ENCODE measurements around the gene ANP32B.

Gene ANP32B

GRCh38 chr9:98034593-98035546 is 51.7 kb downstream of the ANP32B start:
- DNase-seq: peak; percentile 92

DNA sequence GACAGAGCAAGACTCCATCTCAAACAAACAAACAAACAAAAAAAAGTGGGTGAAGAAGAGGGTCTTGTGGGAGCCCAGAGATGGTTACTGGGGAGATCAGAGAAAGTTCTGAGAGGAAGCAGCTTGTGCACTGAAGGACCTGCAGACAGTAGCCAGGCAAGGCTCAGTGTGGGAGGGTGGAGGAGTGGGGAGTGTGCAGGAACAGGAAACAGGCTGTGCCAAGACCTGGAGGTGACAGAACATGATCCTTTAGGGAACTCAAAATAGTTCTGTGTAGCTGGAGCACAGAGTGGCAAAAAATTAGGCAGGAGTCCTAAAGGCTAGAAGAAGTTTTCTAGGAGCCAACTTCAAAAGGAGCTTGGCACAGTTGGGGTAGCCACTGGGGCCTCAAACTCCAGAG is 54.2 kb downstream of the ANP32B start:
- peak; percentile 52 for DNase-seq

DNA sequence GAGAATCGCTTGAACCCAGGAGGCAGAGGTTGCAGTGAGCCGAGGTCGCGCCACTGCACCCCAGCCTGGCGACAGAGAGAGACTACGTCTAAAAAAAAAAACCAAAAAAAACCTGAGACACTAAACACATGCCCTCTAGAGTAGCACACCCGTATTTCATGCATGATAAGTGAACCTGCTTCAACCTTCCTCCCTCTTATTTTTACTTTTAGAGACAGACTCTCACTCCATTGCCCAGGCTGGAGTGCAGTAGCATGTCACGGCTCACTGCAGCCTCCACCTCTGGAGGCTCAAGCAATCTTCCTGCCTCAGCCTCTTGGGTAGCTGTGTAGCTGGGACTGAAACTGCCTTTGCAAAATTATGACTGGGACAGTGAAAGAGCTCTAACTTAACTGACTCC is 55.8 kb downstream of the ANP32B start:
- DNase-seq: no peak

GRCh38 chr9:98039607-98040017 is 56.5 kb downstream of the ANP32B start:
- no peak for DNase-seq

- DNase-seq: no peak
Observed at GRCh38 chr9:98040212-98040611, 57.1 kb downstream of the ANP32B start.

- peak; percentile 16 for DNase-seq
Observed at GRCh38 chr9:98043915-98044314, 60.8 kb downstream of the ANP32B start.

- DNase-seq: peak; percentile 85
Observed at GRCh38 chr9:98045234-98046179, 62.4 kb downstream of the ANP32B start.

- no peak for DNase-seq
Observed at GRCh38 chr9:98046180-98046543, 63.0 kb downstream of the ANP32B start.

- DNase-seq: peak; percentile 41
Observed at GRCh38 chr9:98047002-98047401, 63.9 kb downstream of the ANP32B start.

DNA sequence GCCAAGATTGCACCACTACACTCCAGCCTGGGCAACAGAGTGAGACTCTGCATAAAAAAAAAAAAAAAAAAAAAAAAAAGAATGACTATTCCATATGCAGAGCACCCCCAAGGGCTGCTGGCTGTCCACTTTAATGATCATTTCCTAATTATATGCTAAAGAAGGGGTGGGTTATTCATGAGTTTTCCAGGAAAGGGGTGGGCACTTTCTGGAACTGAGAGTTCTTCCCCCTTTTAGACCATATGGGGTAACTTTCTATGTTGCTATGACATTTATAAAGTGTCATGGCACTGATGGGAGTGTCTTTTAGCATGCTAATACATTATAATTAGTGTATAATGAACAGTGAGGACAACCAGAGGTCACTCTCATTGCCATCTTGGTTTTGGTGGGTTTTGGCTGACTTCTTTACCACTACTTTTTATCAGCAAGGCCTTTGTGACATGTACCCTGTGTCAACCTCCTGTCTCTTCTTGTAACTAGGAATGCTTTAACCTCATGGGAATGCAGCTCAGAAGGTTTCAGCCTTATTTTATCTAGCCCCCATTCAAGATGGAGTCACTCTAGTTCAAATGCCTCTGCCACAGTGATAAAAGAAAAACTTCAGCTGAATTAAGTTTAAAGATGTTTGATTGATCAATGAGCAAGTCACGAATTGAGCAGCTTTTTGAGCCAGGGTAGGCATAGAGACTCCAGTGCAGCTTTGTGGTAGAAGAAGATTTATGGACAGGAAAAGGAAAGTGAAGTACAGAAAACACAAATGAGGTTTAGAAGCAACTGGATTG is 66.3 kb downstream of the ANP32B start:
- DNase-seq: peak; percentile 27

- no peak for DNase-seq
Observed at GRCh38 chr9:98050351-98050750, 67.2 kb downstream of the ANP32B start.

GRCh38 chr9:98054376-98054951 is 71.3 kb downstream of the ANP32B start:
- DNase-seq: no peak

DNA sequence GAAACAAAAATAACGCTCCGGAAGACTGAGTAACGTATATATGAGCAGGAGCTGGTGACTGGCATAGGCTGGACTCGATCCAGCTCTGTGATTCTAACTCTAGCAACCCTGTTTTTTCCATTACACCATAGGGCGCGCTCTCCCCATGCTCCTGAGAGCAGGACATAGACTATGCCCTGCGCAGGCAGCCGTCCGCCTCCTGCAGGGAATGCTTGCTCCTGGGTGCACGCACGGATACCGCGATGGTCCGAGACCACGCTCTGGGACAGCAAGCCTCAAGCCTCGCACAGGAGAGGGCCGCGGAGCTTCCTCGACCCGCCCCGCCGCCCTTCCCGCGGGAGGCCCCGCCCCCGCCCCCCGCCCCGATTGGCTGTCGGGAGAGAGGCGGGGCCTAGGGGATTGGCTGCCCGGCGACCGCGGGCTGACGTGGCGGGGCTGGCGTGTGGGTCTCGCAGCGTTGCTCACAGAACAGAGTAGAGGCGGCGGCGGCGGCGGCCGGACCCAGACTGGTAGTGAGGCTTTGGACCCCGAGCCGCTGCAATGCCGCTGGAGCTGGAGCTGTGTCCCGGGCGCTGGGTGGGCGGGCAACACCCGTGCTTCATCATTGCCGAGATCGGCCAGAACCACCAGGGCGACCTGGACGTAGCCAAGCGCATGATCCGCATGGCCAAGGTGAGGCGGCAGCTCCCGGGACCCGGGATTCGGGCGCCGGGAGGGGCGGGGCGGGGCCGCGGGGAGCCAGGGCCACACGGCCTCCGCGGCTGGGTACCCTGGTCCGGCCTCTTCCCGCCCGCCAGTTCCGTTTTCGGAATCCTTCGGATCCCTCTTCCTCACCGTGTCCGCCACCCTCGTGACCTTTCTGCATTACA is 73.4 kb downstream of the ANP32B start, which contains the start of gene NANS:
NANS (plus strand) TSS at position 464 of the 869 bp plus-strand sequence; CDS start at position 541, 77 bp downstream.
- DNase-seq: peak; percentile 96

GRCh38 chr9:98057138-98057799 is 74.1 kb downstream of the ANP32B start:
- no peak for DNase-seq

- DNase-seq: no peak
Observed at GRCh38 chr9:98062161-98062560, 79.0 kb downstream of the ANP32B start.

- no peak for DNase-seq
Observed at GRCh38 chr9:98064623-98065392, 81.7 kb downstream of the ANP32B start.
